ENCODE results near the gene RETREG1. TPM values are rescaled to one million over a fixed set of nuclear protein-coding genes. Genes with fewer than 3 reads are reported as not detected.

RETREG1 gene
- total RNA-seq, 4 donors from 2014 or later = 11.6 to 70.1 (median 19.4) TPM

GRCh38 chr5:16502866-16503265 is 113.9 kb downstream of the RETREG1 start:
- H3K27ac ChIP-seq = no peak overlapping the region
- H3K9me3 ChIP-seq = no peaks in the 10 kb centered on the region
- peaks cover 0 to 8% (median 0%) of the 10 kb centered on the region in 3 donors for H3K36me3 ChIP-seq
- no peak overlapping the region for H3K4me3 ChIP-seq
- no peaks in the 10 kb centered on the region for H3K4me1 ChIP-seq
- no peaks in the 10 kb centered on the region for H3K27me3 ChIP-seq
- TF ChIP-seq CTCF (IDR thresholded peaks at IDR 0.05) = no peak
- TF ChIP-seq POLR2A (IDR thresholded peaks at IDR 0.05) = no peak
- DNase-seq = no peak

GRCh38 chr5:16500024-16500423 is 116.8 kb downstream of the RETREG1 start:
- H3K27me3 ChIP-seq = no peaks in the 10 kb centered on the region
- peaks cover 0 to 5% (median 2%) of the 10 kb centered on the region in 4 donors for H3K9me3 ChIP-seq
- H3K4me1 ChIP-seq = no peaks in the 10 kb centered on the region
- DNase-seq = no peak
- no peak overlapping the region for H3K27ac ChIP-seq
- peaks cover 0 to 8% (median 0%) of the 10 kb centered on the region in 3 donors for H3K36me3 ChIP-seq
- TF ChIP-seq POLR2A (IDR thresholded peaks at IDR 0.05) (no peak), CTCF (IDR thresholded peaks at IDR 0.05) (no peak)
- H3K4me3 ChIP-seq = no peak overlapping the region

- Histone ChIP-seq H3K27me3 (no peaks in the 10 kb centered on the region), H3K27ac (no peak overlapping the region), H3K4me1 (peaks cover 0 to 5% (median 0%) of the 10 kb centered on the region in 4 donors), H3K36me3 (no peaks in the 10 kb centered on the region), H3K4me3 (no peak overlapping the region), H3K9me3 (peaks cover 0 to 7% (median 3%) of the 10 kb centered on the region in 4 donors)
- DNase-seq = no peak
- TF ChIP-seq CTCF (IDR thresholded peaks at IDR 0.05) = no peak
- no peak for TF ChIP-seq POLR2A (IDR thresholded peaks at IDR 0.05)
Observed at GRCh38 chr5:16497546-16497945, 119.3 kb downstream of the RETREG1 start.

- H3K9me3 ChIP-seq = peaks cover 0 to 7% (median 3%) of the 10 kb centered on the region in 4 donors
- no peaks in the 10 kb centered on the region for H3K27me3 ChIP-seq
- no peak for DNase-seq
- no peak overlapping the region for H3K4me3 ChIP-seq
- peaks cover 0 to 16% (median 0%) of the 10 kb centered on the region in 4 donors for H3K4me1 ChIP-seq
- no peak for TF ChIP-seq POLR2A (IDR thresholded peaks at IDR 0.05)
- no peak for TF ChIP-seq CTCF (IDR thresholded peaks at IDR 0.05)
- peak overlapping the region in 1 of 4 donors; percentile 3 for H3K27ac ChIP-seq
- no peaks in the 10 kb centered on the region for H3K36me3 ChIP-seq
Observed at GRCh38 chr5:16493261-16493660, 123.5 kb downstream of the RETREG1 start.

GRCh38 chr5:16492398-16493140 is 124.2 kb downstream of the RETREG1 start:
- DNase-seq = peak in 2 of 3 donors; percentile 65 to 77
- H3K4me1 ChIP-seq = peaks cover 0 to 23% (median 0%) of the 10 kb centered on the region in 4 donors
- H3K9me3 ChIP-seq = peaks cover 0 to 7% (median 3%) of the 10 kb centered on the region in 4 donors
- no peak overlapping the region for H3K4me3 ChIP-seq
- TF ChIP-seq POLR2A (IDR thresholded peaks at IDR 0.05) (no peak), CTCF (IDR thresholded peaks at IDR 0.05) (peak in 1 of 6 experiments; percentile 2)
- peak overlapping the region in 2 of 4 donors; percentile 3 to 33 for H3K27ac ChIP-seq
- H3K36me3 ChIP-seq = no peaks in the 10 kb centered on the region
- H3K27me3 ChIP-seq = no peaks in the 10 kb centered on the region

Data from Peyer's patch (tissue), 4 donors.